Amygdala (tissue), 56 donors: ENCODE measurements around the gene CD8B.
"Not testable (repeated sequence)": the region's sequence is repeated elsewhere in the genome, so short reads cannot be mapped to it uniquely, and the experiment has no call there.

Experiments
- DNase-seq, 56 donors: peaks; one replicate each; lab custom pipeline; 2025; lab: John Stamatoyannopoulos, UW

Gene CD8B

DNA sequence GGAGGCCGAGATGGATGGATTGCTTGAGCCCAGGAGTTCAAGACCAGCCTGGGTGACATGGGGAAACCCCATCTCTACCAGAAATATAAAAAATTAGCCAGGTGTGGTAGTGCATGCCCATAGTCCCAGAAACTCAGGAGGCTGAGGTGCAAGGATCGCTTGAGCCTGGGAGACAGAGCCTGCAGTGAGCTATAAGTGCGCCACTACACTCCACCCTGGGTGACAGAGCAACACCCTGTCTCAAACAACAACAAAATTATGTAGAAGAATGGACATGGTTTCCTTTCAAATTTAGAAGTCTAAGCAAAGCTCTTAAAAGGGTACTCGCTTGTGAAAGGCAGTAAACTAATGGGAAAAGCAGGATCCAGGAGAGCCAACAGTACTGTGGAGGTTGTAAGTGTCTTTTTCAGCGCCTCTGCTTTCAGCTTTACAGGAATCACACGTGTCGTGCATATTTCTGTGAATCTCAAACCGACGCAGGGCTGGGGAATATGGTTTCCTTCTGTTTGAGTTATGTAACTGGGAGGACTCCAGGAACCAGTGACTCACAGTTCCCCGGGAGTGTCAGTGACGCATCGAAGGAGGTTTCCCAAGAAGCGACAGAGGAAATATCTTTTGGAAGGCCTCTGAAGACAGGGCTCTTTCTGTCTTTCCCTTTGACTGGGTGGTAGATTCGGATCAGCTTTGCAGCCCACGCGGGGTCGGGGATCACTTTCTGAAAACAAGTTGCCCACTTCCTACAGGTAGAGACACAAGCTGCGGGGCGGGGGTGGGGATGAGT is 24.6 kb downstream of the CD8B start:
- DNase-seq, result peak in 20 of 56 donors; percentile 1 to 50 (median 12)

DNA sequence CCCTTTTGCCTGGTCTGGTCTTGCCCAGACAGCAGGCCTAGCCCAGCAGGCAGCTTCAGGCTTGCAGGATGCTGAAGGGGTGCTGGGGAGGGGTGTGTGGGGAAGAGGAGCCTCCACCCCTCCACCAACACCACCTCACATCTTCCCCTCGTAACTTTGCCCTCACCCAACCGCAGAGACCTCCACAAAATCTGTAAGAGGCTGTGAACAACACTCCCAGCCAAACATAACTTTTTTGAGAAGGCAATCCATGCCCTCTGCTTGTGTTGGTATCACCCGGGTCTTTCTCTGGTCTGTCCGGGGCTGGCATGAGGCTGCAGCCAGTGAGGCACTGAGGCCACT is 26.2 kb downstream of the CD8B start:
- DNase-seq, result not testable (repeated sequence)

DNA sequence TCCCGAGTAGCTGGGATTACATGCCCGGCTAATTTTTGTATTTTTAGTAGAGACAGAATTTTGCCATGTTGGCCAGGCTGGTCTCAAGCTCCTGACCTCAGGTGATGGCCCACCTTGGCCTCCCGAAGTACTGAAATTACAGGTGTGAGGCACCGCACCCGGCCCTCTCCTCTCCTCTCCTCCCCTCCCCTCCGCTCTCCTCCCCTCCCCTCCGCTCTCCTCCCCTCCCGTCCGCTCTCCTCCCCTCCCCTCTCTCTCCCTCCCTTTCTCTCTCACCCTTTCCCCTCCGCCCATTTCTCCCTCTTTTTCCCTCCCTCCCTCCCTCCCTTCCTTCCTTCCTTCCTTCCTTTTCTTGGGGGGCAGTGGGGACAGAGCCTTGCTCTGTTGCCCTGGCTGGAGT is 28.4 kb downstream of the CD8B start:
- no peak for DNase-seq

DNA sequence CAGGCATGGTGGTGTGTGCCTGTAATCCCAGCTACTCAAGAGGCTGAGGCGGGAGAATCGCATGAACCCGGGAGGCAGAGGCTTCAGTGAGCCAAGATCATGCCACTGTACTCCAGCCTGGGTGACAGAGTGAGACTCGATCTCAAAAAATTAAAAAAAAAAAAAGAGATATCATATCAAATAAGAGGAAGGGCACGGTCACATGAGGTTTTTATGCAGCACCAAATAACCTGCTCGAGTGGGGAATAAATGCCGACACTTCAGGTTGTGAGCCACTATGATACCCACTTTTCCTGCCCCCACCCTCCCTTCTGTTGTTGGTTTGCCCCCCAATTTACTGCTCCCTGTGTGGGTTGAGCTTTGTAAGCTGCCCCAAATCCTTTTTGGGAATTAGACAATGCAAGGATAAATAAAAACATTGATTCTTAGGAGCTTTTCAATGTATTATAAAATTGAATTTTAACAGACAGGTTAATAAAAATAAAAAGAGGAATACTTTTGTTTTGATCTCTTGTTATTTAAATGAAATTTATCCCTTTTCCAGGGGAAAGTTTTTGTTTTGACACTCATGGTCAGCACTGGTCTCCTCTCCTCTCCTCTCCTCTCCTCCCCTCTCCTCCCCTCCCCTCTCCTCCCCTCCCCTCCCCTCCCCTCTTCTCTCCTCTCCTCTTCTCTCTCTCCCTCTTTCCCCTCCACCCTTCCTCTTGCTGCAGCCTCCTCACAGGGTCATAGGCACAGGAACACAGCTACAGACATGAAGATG is 29.2 kb downstream of the CD8B start:
- no peak for DNase-seq

DNA sequence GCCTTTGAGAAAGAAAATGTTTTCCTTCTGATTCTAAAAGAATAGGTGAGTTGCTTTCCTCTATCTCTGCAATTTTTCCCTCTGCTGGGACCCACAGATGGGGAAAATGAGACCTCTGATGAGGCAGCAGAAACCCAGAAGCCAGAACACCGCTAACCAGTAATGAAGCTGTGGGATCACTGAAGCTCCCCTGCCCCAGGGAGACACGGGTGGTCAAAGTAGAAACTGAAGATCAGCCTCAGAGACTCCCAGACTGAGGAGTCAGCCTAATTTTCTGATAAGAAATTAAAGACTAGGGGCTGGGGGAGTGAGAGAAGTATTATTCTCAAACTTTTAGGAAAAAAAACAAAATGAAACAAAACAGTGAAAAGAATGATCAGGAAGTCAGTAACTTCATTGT is 30.1 kb downstream of the CD8B start:
- no peak for DNase-seq

DNA sequence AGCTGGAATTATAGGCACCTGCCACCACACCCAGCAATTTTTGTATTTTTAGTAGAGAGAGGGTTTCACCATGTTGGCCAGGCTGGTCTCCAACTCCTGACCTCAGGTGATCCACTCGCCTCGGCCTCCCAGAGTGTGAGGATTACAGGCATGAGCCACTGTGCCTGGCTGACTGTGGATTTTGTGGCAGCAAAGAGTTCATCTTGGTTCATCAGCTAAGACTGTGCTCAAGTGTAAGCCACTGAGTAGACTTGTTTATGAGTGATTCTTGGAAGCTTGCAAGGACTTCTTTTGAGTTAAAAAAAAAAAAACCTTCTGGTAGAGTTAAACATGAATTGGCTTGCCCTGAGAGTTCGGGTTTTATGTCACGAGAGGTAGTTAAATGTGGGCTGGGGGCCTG is 34.7 kb downstream of the CD8B start:
- DNase-seq, result no peak

DNA sequence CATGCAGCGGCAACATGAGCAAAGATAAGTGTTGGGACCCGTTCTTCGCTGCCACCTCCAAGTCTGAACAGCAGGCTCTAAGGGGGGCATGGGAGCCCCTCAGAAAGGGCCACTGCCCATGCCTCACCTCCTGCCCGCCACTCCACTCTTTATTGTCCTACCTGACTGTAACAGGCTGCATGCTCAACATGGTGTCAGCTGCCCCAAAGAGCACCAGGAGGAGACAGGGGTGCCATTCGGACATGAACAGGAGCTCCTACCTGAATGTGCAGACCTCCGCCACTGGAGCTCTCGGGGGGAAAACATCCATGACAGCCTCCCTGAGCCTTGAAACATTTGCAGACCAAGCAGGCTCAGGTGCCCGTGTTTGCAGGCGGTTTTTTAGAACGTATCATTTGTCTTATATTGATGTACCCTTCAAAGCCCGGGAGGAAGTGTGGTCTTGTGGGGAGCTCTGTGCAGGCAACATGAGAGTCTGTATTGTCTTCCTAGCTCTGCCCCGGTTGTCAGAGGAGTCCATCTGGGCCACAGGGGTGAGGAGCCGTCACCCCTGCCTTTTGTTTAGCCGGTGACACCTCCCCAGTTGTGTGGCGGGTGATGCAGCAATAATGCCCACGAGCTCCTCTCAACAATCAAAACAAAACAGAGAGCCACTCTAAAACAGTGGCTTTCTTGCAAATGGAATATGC is 35.8 kb downstream of the CD8B start:
- DNase-seq, result no peak

DNA sequence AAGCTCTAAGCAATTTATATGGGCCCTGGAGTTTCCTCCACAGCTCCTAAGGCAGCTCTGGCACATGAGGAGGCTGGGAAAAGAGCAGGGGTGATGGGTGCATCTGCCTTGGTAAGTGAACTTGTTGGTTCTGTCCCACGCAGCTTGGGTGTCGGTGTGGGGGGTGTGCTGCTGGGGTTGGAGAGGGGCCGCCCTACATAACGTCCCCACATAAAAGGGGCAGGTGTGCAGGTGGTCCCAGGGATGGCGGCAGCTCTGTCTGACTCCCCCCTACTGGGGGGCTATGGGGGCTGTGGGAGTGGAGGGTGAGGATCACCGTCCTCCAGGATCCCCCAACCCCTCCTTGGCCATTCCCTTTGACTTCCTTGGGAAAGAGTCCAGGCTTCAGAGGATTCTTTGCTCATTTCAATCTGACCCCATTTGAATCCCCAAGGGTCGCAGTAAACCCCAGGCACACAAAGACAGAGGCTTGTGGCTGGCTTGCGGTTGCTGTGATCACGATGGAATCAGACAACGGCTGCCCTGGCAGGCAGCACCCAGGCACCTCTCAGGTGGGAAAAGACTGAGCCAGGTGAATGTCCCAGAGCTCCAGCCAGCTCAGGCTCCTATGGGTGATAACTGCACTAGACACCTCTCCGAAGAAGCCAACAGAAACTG is 36.5 kb downstream of the CD8B start:
- no peak for DNase-seq

DNA sequence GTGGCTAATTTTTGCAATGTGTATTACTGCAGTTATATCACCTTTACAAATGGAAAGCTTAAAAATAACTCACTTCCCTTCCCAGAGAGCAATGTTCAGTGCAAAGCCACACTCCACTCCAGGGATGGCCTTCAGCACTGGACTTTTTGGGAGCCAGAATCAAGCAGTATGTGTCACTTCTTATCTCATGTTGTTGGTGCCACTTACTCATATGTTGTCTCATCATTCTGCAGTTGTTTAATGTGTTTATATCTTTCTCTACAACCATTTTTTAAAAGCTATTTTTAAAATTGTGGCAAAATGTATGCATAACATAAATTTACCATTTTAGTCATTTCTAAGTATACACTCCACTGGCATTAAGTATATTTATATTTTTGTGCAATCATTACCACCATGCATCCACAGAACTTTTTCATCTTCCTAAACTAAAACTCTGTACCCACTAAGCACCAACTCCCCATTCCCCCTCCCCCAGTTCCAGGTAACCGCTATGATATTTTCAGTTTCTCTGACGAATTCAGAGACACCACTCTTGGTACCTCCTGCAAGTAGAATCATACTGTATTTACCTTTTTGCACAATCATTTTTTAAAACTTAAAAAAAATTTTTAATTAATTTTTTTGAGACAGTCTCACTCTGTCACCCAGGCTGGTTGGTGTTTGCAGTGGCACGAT is 38.9 kb downstream of the CD8B start:
- DNase-seq, result no peak

DNA sequence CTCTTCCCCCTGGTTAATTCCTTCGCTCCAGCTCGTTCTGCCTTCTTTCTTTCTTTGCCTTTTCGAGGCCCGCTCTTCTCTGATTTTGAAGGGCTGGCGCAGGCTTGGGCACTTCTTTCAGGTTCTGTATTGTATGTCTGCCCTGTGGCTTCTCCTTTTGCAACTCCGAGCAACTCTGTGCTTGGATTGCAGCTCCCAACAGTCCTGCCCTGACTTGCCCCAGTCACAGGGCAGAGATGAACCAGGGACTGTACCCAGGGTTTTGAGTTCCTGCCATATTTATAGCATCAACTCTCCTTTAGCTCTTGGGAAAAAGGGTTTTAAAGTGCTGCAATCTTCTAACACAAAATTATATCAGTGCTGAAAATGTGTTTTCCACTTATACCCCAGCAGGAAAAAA is 39.8 kb downstream of the CD8B start:
- DNase-seq, result no peak

DNA sequence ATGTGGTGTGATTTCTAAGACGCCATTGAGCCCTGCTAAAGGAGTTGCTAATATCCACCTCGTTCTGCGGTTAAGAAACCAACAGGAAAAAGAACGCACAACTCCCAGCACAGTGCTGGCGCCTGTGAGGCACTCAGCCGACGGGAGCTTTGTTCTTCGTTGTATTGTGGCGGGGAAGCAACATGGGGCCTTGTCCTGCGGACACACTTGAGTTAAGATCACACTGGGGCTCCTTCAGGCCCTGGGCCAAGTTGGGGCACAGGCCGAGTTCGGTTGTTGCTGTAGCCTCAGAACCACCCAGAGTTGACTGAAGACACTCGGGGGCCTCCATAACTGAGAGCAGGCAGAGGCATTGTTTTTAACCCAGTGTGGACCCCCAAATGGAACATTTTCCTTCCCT is 40.4 kb downstream of the CD8B start:
- DNase-seq, result no peak

DNA sequence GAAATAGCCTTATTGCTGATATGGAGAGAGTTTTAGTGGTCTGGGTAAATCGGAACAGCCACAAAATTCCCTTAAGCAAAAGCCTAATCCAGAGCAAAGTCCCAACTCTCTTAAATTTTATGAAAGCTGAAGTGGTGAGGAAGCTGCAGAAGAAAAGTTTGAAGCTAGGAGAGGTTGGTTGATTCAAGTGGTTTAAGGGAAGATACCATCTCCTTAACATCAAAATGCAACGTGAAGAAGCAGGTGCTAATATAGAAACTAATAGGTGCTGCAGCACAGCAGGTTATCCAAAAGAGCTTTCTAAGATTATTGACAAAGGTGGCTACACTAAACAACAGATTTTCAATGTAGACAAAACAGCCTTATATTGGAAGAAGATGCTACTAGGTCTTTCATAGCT is 42.7 kb downstream of the CD8B start:
- DNase-seq, result no peak

DNA sequence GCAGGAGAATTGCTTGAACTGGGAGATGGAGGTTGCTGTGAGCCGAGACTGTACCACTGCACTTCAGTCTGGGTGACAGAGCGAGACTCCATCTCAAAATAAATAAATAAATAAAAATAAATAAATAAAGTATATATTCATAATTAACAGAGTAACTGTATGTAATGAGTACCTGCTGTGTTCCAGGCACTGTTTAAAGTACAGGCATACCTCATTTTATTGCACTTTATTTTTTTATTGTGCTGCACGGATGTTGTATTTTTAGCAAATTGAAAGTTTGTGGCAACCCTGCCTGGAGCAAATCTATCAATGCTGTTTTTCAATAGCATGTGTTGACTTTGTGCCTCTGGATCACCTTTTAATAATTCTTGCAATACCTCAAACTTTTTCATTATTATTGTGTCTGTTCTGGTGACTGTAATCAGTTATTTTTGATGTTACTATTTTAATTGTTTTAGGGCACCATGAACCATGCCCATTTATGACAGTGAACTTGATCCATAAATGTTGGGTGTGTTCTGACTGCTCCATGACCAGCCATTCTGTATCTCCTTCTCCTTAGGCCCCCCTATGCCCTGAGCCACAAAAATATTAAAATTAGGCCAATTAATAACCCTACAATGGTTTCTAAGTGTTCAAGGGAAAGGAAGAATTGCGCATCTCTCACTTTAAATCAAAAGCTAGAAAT is 43.4 kb downstream of the CD8B start:
- no peak for DNase-seq

DNA sequence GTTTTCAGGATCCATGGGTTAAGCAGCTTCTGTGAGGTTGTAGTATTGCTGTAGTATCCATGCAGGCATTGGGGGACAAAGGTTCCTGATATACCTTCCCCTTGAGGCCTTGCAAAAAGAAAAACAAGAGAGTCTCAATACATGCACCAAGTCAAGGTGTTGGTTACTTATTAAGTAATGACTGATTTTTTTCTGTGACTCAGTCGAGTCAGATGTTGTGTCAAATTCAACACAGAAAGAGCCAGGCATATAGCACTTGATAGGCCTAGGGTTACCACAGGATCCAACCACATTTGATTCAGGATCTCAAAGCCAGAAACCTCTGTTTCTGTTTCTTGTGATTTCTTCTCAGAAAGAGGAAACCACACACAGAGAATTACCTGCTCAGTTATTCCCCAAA is 46.1 kb downstream of the CD8B start:
- DNase-seq, result no peak

DNA sequence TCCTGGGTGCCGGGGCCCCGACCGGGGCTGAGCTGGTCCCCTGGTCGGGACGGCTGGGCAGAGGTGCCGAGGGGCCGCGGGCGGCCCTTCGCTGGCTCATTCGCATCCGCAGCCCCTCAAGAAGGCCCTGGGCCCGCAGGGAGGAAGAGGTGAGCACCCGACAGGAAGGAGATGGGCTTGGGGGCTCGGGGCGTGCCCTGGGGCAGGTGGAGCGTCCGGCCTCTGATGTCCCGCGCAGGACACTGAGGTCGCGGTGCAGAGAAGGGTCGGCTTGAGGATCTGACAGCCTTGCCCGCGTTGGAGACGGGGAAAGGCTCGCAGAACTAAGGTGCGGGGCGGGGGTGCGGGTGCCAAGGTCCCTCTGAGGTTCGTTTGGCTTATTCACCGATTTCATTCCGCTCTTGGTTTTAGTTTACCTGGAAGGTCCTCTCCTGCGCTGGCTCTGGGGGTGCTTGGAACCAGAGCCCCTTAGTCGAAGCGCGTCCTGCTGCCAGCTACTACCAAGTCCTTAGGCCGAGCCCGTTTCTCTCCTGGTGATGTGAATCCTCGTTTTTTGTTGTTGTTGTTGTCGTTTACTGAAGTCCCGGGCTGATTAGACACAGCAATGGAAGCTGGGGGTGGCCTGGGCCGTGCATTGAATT is 52.1 kb downstream of the CD8B start:
- peak in 1 of 56 donors; percentile 5 for DNase-seq

DNA sequence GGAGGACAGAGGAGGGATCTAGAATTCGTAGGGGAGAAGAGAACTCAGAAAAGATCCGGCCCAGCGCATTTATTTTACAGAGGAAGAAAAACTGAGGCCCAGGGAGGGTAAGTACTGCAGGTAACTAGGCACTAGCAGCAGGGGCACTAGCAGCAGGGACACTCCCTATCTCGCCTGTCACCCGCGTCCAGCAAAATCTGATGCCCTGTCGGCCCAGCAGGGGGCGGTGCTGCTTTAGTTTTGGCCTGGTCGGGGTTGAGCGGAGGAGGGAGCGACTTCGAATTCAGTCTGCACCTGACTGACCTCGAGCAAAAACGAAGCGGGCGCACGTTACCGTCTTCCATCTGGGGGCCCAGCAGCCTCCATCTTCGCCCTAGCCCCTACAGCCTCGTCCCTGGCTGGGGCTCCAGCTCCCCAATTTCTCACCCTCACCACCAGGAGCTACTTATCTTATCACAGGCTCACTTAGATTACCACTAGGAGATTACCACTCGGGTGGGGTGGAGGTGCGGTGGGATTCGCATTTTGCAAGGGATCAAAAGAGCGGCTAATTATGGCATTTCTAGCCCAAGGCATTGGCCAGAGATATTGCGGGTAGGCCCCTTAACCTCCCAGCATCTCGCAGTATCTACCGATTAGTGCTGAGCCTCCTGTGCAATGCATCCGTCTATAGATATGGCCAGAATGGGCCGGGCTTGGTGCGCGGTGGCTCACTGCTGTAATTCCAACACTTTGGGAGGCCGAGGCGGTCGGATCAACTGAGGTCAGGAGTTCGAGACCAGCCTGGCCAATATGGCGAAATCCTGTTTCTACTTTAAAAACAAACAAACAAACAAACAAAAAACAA is 53.1 kb downstream of the CD8B start:
- DNase-seq, result peak in 55 of 56 donors; percentile 15 to 84 (median 64)

DNA sequence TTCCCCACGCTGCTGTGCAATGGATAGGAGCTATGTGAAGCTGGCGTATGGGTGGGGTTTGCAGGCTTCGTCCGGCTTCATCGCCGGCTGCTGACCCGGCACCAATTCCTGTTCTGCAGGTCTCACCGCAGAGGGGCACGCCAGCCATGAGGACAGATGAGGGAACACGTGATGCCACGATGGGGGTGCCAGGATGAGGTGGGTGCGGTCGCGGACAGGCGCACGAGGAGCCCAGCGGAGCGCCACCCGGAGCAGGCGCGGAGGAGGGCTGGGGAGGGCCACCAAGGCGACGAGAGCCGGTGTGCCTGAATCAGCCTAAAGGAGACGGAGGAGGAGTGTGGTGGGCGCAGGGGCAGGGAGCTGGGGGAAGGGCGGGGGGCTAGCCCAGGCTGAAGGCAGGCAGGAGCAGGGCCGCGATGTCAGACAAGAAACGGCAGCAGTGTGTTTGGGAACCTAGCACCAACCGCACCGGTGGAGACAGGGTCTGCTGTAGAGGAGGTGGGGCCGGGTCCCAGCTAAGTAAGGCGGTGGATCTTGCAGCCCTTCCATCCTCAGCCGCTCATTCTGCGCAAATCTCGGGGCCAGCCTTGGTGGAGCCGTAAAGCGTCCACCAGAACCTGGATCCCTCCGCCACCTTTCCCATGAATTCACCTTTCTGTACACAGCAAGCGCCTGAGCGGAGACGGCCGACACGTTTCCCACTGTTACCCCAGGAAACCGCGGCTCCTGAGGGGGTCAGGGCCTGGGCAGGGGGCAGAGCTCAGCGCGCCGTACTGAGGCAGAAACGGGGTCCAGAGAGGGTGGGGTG is 54.0 kb downstream of the CD8B start:
- peak in 42 of 56 donors; percentile 11 to 76 (median 40) for DNase-seq

DNA sequence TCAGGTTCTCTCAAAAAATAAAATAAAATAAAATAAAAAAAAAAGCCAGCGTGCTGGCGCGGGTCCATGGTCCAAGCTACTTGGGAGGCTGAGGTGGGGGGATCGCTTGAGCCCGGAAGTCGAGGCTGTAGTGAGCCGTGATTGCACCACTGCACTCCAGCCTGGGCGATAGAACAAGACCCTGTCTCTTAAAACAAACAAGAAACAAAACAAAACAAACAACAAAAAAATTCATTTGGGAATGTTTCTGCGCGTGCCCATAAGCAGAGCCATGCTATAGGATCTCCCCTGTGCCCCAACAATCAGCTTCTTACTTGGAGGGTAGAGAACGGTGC is 54.6 kb downstream of the CD8B start:
- DNase-seq, result no peak
